HG02623 (cell line): ENCODE results near the gene DCTN3.
"Not testable (repeated sequence)": the region's sequence is repeated elsewhere in the genome, so short reads cannot be mapped to it uniquely, and the experiment has no call there.

Experiments
- ATAC-seq: cut with Tn5 transposase; IDR thresholded peaks from one replicate; pipeline ENCODE4 v1.9.1; 2021; ENCODE audit warnings: moderate library complexity; ENCODE audit not compliant: unreplicated experiment

The DCTN3 gene

GRCh38 chr9:34647651-34648050, 27.4 kb upstream of the DCTN3 start:
- no peak for ATAC-seq

GRCh38 chr9:34647084-34647403, 26.7 kb upstream of the DCTN3 start:
- ATAC-seq: no peak

GRCh38 chr9:34646211-34647083, 26.2 kb upstream of the DCTN3 start, which contains the start of gene GALT:
GALT (plus strand) TSS chr9:34646675; CDS start chr9:34646705, 30 bp downstream.
- peak; percentile 79 for ATAC-seq

- ATAC-seq: no peak
Measured at GRCh38 chr9:34644766-34645314, 24.5 kb upstream of the DCTN3 start.

- no peak for ATAC-seq
Measured at GRCh38 chr9:34642679-34643078, 22.4 kb upstream of the DCTN3 start.

GRCh38 chr9:34639322-34639721, 19.0 kb upstream of the DCTN3 start:
- not testable (repeated sequence) for ATAC-seq

GRCh38 chr9:34638138-34638445, 17.8 kb upstream of the DCTN3 start:
- no peak for ATAC-seq

GRCh38 chr9:34637356-34638137, 17.3 kb upstream of the DCTN3 start, which contains the start of gene SIGMAR1:
SIGMAR1 (minus strand) TSS chr9:34637787; CDS start chr9:34637697, 90 bp downstream.
- peak; percentile 86 for ATAC-seq

GRCh38 chr9:34636791-34637355, 16.6 kb upstream of the DCTN3 start:
- ATAC-seq: no peak

- ATAC-seq: no peak
Measured at GRCh38 chr9:34635556-34635955, 15.3 kb upstream of the DCTN3 start.

GRCh38 chr9:34634551-34635248, 14.4 kb upstream of the DCTN3 start:
- no peak for ATAC-seq

GRCh38 chr9:34633851-34634550, 13.7 kb upstream of the DCTN3 start:
- no peak for ATAC-seq

GRCh38 chr9:34633166-34633565, 12.9 kb upstream of the DCTN3 start:
- no peak for ATAC-seq

- ATAC-seq: no peak
Measured at GRCh38 chr9:34630402-34631154, 10.3 kb upstream of the DCTN3 start.

GRCh38 chr9:34629491-34629808, 9.2 kb upstream of the DCTN3 start:
- ATAC-seq: no peak

GRCh38 chr9:34628656-34629490, 8.6 kb upstream of the DCTN3 start, which contains the start of gene ARID3C:
ARID3C (minus strand) TSS chr9:34629066; CDS start chr9:34628014, 1,052 bp downstream.
- no peak for ATAC-seq

- ATAC-seq: no peak
Measured at GRCh38 chr9:34627716-34628655, 7.7 kb upstream of the DCTN3 start.

- no peak for ATAC-seq
Measured at GRCh38 chr9:34625186-34625486, 4.8 kb upstream of the DCTN3 start.
